GM21528 (cell line): Measurements from ENCODE around the gene MYO5C.
"Not testable (repeated sequence)": the region's sequence is repeated elsewhere in the genome, so short reads cannot be mapped to it uniquely, and the experiment has no call there.

ENCODE experiments used
- ATAC-seq: cut with Tn5 transposase; IDR thresholded peaks from one replicate; pipeline ENCODE4 v1.9.1; 2021; ENCODE audit warnings: mild to moderate bottlenecking, moderate library complexity; ENCODE audit not compliant: unreplicated experiment, low FRiP score

The MYO5C gene

GRCh38 chr15:52180196-52180835 lies 115.3 kb downstream of the MYO5C start:
- peak; percentile 39 for ATAC-seq

GRCh38 chr15:52179278-52180195 lies 116.1 kb downstream of the MYO5C start:
- ATAC-seq = peak; percentile 81

GRCh38 chr15:52178765-52179164 lies 116.8 kb downstream of the MYO5C start:
- ATAC-seq = no peak

DNA sequence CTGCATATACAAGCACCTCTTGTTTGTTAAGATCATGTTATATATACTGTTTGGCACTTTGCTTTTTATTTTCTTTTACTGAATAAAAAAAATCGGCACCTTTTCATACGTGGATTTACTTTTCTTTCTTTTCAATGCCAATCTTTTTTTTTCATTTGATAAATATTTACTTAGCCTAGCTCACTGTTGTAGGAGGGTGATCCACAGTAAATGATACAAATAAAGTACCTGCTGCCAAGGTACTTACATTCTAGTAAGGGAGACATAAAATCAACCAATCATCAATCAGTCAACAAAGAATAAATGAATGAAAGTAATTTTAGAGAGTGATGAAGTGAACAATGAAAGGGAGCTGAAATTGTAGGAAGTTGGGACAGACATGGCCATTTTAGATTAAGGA lies 122.7 kb downstream of the MYO5C start:
- ATAC-seq = no peak

DNA sequence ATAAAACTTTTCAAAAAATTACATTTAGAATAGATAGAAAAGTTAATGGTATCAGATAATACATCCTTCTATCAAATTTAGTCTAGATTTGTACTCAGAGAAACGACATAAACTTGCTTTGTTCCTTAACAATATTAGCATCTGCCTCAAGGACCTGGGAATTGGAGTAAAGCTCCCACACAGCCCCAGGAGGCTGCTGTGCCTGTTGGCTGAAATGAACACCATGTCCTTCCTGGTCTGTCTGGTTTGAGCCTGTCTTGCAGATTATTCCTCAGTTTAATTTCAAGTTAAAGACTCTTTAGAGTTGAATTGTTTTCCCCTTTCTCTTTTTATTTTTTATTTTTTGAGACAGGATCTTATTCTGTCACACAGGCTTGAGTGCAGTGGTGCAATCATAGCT lies 123.8 kb downstream of the MYO5C start:
- no peak for ATAC-seq

DNA sequence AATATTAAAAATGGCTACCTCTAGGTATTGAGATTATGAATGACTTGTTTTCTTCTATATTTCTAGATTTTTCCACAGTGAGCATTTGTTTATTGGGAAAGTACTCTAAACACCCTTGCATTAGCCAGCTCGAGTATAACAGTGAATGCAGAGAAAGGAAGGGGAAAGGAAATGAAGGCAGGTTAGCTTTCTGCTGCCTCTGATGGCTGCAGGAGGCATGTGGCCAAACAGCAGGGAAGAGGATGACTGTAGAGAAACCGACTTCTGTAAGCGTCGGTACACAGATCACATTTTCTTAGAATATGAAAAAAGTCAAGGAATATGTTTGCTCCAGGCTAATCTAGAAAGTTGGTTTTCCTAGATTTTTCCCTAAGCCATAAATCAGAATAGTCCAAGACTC lies 124.2 kb downstream of the MYO5C start:
- ATAC-seq = no peak

GRCh38 chr15:52170199-52170598 lies 125.4 kb downstream of the MYO5C start:
- ATAC-seq = not testable (repeated sequence)

DNA sequence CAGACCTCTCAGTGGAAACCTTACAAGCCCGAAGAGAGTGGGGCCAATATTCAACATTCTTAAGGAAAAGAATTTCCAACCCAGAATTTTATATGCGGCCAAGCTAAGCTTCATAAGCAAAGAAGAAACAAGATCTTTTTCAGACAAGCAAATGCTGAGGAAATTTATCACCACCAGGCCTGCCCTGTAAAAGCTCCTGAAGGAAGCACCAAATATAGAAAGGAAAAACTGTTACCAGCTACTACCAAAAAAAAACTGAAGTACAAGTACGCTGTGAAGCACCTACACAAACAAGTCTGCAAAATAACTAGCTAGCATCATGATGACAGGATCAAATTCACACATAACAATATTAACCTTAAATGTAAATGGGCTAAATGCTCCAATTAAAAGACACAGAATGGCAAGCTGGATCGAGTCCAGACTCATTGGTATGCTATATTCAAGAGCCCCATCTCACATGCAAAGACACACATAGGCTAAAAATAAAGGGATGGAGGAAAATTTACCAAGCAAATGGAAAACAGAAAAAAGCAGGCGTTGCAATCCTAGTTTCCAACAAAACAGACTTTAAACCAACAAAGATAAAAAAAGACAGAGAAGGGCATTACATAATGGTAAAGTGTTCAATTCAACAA lies 130.0 kb downstream of the MYO5C start:
- ATAC-seq = not testable (repeated sequence)

DNA sequence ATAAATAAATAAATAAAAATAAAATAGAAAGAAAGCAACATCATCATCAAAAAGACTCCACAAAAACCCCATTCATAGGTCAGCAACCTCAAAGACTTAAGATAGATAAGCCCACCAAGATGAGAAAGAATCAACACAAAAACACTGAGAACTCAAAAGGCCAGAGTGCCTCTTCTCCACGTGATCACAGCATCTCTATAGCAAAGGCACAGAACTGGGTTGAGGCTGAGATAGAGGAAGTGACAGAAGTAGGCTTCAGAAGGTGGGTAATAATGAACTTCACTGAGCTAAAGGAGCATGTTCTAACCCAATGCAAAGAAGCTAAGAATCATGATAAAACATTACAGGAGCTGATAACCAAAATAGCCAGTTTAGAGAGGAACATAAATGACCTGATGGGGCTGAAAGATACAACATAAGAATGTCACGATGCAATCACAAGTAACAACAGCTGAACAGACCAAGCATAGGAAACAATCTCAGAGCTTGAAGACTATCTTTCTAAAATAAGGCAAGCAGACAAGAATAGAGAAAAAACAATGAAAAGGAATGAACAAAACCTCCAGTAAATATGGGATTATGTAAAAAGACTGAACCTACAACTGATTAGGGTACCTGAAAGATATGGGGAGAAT lies 130.9 kb downstream of the MYO5C start:
- no peak for ATAC-seq

GRCh38 chr15:52163321-52164190 lies 132.0 kb downstream of the MYO5C start:
- no peak for ATAC-seq

DNA sequence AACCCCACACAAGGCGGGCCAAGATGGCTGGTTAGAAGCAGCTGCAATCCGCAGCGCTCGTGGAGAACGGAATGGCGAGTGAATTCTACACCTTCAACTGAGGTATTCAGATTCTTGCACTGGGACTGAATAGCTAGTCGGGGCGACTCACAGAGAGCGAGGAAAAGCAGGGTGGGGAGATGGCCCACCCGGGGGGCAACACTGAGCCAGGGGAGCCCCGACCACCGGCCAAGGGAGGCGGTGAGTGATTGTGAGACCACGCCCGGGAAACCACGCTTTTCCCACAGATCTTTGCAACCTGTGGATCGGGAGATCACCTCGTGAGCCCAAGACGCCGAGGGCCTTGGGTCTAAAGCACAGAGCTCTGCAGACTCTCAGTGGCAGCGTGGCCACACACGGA lies 132.7 kb downstream of the MYO5C start:
- no peak for ATAC-seq

DNA sequence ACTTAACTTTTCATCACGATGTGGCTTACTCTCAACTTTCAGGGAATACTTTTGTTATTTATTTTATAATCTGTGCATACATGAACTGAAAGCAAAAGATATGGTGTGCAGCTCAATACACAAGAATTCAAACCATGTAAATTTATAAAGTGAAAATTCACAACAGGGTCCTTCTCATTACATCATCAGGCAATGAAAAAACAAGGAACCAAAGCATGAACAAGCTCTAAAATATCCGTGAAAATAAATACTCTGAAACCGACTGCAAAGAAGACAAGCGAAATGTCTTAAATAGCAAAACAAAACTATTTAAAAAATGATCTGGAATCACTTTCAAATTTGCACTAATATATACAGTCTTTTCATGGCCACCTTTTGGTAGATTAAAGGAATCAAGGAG lies 133.3 kb downstream of the MYO5C start:
- ATAC-seq = no peak

DNA sequence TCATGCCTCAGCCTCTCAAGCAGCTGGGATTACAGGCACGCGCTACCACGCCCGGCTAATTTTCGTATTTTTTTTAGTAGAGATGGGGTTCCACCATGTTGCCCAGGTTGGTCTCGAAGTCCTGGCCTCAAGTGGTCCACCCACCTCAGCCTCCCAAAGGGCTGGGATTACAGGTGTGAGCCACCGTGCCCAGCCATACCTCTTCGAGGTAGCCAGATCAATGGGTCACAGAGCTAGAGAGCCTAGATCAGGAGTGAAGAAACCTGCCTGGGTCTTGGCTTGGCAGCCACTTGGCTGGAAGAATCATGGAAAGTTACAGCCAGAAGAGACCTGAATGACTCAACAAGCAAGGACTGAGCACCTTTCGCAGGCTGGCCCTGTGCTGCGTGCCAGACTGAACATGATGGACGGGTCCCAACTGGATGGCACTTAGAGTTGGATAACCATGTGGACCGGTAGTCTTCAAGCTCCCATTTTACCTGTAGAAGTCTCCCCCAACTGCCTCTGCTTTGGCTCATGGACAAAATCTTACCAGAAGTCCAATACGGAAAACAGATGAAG lies 134.1 kb downstream of the MYO5C start:
- no peak for ATAC-seq

GRCh38 chr15:52159645-52160044 lies 136.0 kb downstream of the MYO5C start:
- no peak for ATAC-seq

- ATAC-seq = no peak
These were observed 137.4 kb downstream of the MYO5C start for GRCh38 chr15:52158084-52158765.

DNA sequence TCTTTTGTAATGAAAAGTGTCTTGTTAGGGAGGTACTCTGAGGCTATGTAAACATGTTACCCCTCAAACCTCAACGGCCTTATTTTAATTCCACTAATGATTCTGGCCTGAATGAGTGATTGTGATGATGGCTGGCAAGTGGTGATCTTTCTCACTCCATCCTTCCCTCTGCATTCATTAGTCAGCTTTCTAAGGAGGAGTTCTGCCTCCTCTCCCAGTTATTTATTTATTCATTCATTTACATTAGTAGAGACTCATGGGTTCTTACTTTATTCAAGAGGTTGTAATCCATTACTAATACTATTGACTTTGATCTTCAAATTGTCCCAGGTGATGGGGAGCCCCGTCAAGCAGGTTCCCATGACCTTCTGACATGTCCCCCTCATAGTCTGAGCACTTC lies 139.7 kb downstream of the MYO5C start:
- no peak for ATAC-seq

DNA sequence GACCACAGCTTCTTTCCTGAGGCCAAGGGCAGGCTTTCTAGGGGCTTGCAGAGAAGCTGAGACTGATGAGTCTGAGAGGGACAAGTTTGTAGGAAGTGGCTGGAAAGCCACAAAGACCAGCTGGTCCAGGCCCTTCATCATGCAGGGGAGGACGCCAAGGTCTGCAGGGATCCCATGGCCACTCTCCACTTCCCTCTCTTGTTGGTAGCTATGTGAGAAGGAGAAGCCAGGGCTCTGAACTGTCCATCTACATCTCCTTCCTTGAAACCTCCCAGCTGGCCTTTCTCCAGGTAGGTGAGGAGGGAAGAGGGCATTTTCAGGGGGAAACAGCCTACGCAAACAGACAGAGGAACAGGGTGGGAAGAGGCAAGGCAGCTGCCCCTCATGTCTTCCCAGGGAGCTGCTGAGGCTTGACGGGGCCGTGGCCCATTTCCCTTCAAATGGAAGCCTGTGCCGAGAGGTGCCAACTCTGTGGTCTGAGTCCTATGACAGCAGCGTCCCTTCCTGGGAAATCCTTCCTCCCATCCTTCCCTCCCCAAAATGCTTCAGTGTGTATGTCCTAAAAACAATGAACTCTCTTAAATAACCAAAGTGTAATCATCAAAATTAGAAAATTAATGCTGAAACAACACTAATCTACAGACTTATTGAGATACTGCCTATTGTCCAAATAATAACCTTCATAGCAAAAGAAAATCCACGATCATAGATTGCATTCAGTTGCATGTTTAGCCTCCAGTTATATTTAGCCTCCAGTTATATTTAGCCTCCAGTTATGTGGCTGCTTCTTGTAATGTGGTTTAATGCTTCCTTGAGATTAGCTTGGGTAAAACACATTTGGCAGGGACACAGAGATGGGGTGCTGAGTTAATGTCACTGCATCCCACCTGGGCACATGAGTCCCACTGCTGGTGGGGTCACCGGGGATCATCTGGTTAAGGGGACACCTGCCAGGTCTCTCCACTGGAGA lies 140.4 kb downstream of the MYO5C start:
- no peak for ATAC-seq
